SK-N-SH (cell line): ENCODE data around the gene PROM1. TPM values are rescaled to one million over a fixed set of nuclear protein-coding genes. Genes with fewer than 3 reads are reported as not detected.

Source experiments
- CTCF ChIA-PET: fragments of 300-600, 350-600 bp; formaldehyde crosslinking; extraction: SDS; loops from one replicate; lab custom pipeline; 2021; lab: Yijun Ruan, JAX
- POLR2A ChIA-PET: fragments of 350-600 bp; sonication (Branson Sonifier 250); formaldehyde crosslinking; extraction: SDS; loops from one replicate; lab custom pipeline; 2020; ENCODE audit warnings: antibody characterized with exemption, inconsistent platforms; lab: Yijun Ruan, JAX
- DNase-seq: peaks from one replicate; pipeline ENCODE4 v3.0.0; 2012
- H2AFZ ChIP-seq: fragments of 200-600 bp; sonication (generic); 2 replicates; pipeline ENCODE4 v1.8.1; 2016; ENCODE audit warnings: antibody characterized with exemption, mild to moderate bottlenecking, low read depth
- H3F3A ChIP-seq: fragments of 200-600 bp; sonication (generic); replicated peaks from 2 replicates; pipeline ENCODE3; 2016; ENCODE audit warnings: antibody characterized with exemption, mild to moderate bottlenecking; ENCODE audit not compliant: insufficient read depth
- H3K27ac ChIP-seq, 2 experiments: fragments of 200-500 bp in 1 of 2; fragments of 200-600 bp in 1 of 2; sonication (Bioruptor generic) in 1 of 2; sonication (generic), shearing (Covaris generic) in 1 of 2; 2 replicates each; pipeline versions ENCODE4 v1.5.1 to v1.6.1; 2014 to 2016; ENCODE audit warnings: low read depth in 2 of 2, inconsistent platforms in 1 of 2, low read length in 1 of 2, mild to moderate bottlenecking in 1 of 2, mixed read lengths in 1 of 2
- H3K27me3 ChIP-seq: fragments of 200-600 bp; sonication (generic), shearing (Covaris generic); 2 replicates; pipeline ENCODE4 v1.6.1; 2016; ENCODE audit warnings: mixed run types; ENCODE audit not compliant: insufficient read depth
- H3K36me3 ChIP-seq, 2 experiments: fragments of 200-500 bp in 1 of 2; fragments of 200-600 bp in 1 of 2; sonication (Bioruptor generic) in 1 of 2; sonication (generic) in 1 of 2; replicated peaks in 1 of 2; 2 replicates each; pipeline versions ENCODE3 to v1.5.1; 2014 to 2016; ENCODE audit warnings: low read length in 1 of 2, mild to moderate bottlenecking in 1 of 2; ENCODE audit not compliant: insufficient read depth in 2 of 2, control insufficient read depth in 1 of 2
- H3K4me1 ChIP-seq, 2 experiments: fragments of 200-500 bp in 1 of 2; fragments of 200-600 bp in 1 of 2; sonication (Bioruptor generic) in 1 of 2; sonication (generic), shearing (Covaris generic) in 1 of 2; 2 replicates each; pipeline versions ENCODE4 v1.5.1 to v1.6.1; 2014 to 2016; ENCODE audit warnings: low read depth in 1 of 2, low read length in 1 of 2, mixed run types in 1 of 2; ENCODE audit not compliant: insufficient read depth in 2 of 2, control insufficient read depth in 1 of 2
- H3K4me2 ChIP-seq: fragments of 200-600 bp; sonication (generic), shearing (Covaris generic); 2 replicates; pipeline ENCODE4 v1.6.1; 2017; ENCODE audit warnings: mixed run types
- H3K4me3 ChIP-seq, 2 experiments: fragments of 200-500 bp in 1 of 2; fragments of 200-600 bp in 1 of 2; sonication (Bioruptor generic) in 1 of 2; sonication (generic), shearing (Covaris generic) in 1 of 2; 2 replicates each; pipeline versions ENCODE4 v1.5.1 to v1.8.1; 2014 to 2016; ENCODE audit warnings: low read depth in 2 of 2, inconsistent platforms in 1 of 2, low read length in 1 of 2, mild to moderate bottlenecking in 1 of 2, mixed read lengths in 1 of 2, moderate library complexity in 1 of 2
- H3K79me2 ChIP-seq: fragments of 200-600 bp; sonication (generic); 2 replicates; pipeline ENCODE4 v1.8.1; 2017; ENCODE audit warnings: mild to moderate bottlenecking; ENCODE audit not compliant: insufficient read depth
- H3K9ac ChIP-seq: fragments of 200-600 bp; sonication (generic); 2 replicates; pipeline ENCODE4 v1.6.1; 2017; ENCODE audit warnings: mixed run types
- H3K9me2 ChIP-seq: fragments of 200-600 bp; sonication (generic); 2 replicates; pipeline ENCODE4 v1.6.1; 2017; ENCODE audit warnings: mixed run types
- H3K9me3 ChIP-seq: fragments of 200-600 bp; sonication (generic); 2 replicates; pipeline ENCODE4 v1.6.1; 2017; ENCODE audit warnings: mixed run types, mild to moderate bottlenecking, moderate library complexity
- H4K20me1 ChIP-seq: fragments of 200-600 bp; sonication (generic); 2 replicates; pipeline ENCODE4 v1.6.1; 2017; ENCODE audit warnings: mild to moderate bottlenecking, mixed run types; ENCODE audit not compliant: insufficient read depth
- CHD2 ChIP-seq: fragments of 150-350 bp; IDR thresholded peaks from 2 replicates; pipeline ENCODE4 v1.6.1; 2018; ENCODE audit warnings: low read length; ENCODE audit not compliant: partially characterized antibody
- CTCF ChIP-seq: fragments of 200-600 bp; sonication (generic); IDR thresholded peaks from 2 replicates; pipeline ENCODE4 v1.6.1; 2017; ENCODE audit warnings: antibody characterized with exemption, mild to moderate bottlenecking, moderate library complexity
- FOXM1 ChIP-seq: IDR thresholded peaks from 2 replicates; pipeline ENCODE4 v1.4.0; 2012; ENCODE audit warnings: low read depth, mild to moderate bottlenecking
- REST ChIP-seq: IDR thresholded peaks from 2 replicates; pipeline ENCODE4 v1.6.1; 2012; ENCODE audit warnings: mild to moderate bottlenecking, low read depth, low read length, moderate library complexity
- USF1 ChIP-seq: IDR thresholded peaks from 2 replicates; pipeline ENCODE4 v1.4.0; 2012; ENCODE audit warnings: low read depth, borderline replicate concordance
- YY1 ChIP-seq: IDR thresholded peaks from 2 replicates; pipeline ENCODE4 v1.4.0; 2012; ENCODE audit warnings: low read depth, mild to moderate bottlenecking
- WGBS: methylation state at CpG from one replicate; pipeline ENCODE4 v1.1.6; 2017; ENCODE audit warnings: low lambda C conversion rate; 5-methylcytosine and 5-hydroxymethylcytosine counted together
- polyA plus RNA-seq, 3 experiments: library from polyadenylated mRNA; depleted of rRNA; stranded (reverse); fragments of >200 nt; gene quantifications; 2 replicates each; pipeline ENCODE4 v1.2.3, GENCODE V29; 2012

The PROM1 gene
- polyA plus RNA-seq, 1 of the 3 experiments (the other 2 are of a cell fraction): not detected

- TF ChIP-seq REST (no peak), CHD2 (no peak)
Observed at GRCh38 chr4:16001484-16001858, 82.4 kb downstream of the PROM1 start (continued).

- no peak for DNase-seq
- 0 out of 2 replicates have a peak, but pooled peaks cover 6% of the 10 kb centered on the region for H3K27me3 ChIP-seq
- H3K4me2 ChIP-seq: no peak overlapping the region
- no peaks in the 10 kb centered on the region for H3K9me3 ChIP-seq
- no peaks in the 10 kb centered on the region for H3K36me3 ChIP-seq
- no peaks in the 10 kb centered on the region for H3F3A ChIP-seq
- POLR2A ChIA-PET: no interaction called here
- H3K4me1 ChIP-seq: peaks cover 0 to 9% of the 10 kb centered on the region in 2 experiments; a peak in 1 of 4 replicates
- no peak overlapping the region; a peak in 1 of 4 replicates for H3K27ac ChIP-seq
- no peaks in the 10 kb centered on the region for H3K79me2 ChIP-seq
- no peaks in the 10 kb centered on the region for H4K20me1 ChIP-seq
- no peak overlapping the region; a peak in 1 of 4 replicates for H3K4me3 ChIP-seq
- H3K9ac ChIP-seq: no peak overlapping the region
- H3K9me2 ChIP-seq: no peaks in the 10 kb centered on the region
- no peak for TF ChIP-seq REST
- no peak for TF ChIP-seq CTCF
- no peak for TF ChIP-seq USF1
- no peak for TF ChIP-seq FOXM1
- TF ChIP-seq YY1: no peak
- TF ChIP-seq, all 33 proteins: peak for 0
- CTCF ChIA-PET: interaction anchor here (0.6 to 6.3 kb wide), 46 partner anchors 8 to 521 kb away, joined by 3 to 69 read pairs (median 4); partner anchors contain the start of gene FGFBP2
- WGBS: 71% methylated on average over 12 of the region's 12 CpGs
- no peak overlapping the region for H2AFZ ChIP-seq
Observed at GRCh38 chr4:16000708-16001483, 82.9 kb downstream of the PROM1 start.
